HPDE6-E6E7 (cell line): ENCODE results near the gene KEL.

Experiments used
- DNase-seq: peaks from one replicate; pipeline ENCODE4 v3.0.0; 2011; ENCODE audit warnings: missing footprints; ENCODE audit errors: extremely low spot score

The KEL gene

GRCh38 chr7:142898377-142899170 lies 63.6 kb downstream of the KEL start:
- DNase-seq, result no peak

GRCh38 chr7:142897691-142898090 lies 64.5 kb downstream of the KEL start:
- no peak for DNase-seq

GRCh38 chr7:142896741-142897379 lies 65.3 kb downstream of the KEL start:
- DNase-seq, result no peak

- no peak for DNase-seq
These were observed 66.0 kb downstream of the KEL start for GRCh38 chr7:142896151-142896550.

GRCh38 chr7:142894985-142895593 lies 67.1 kb downstream of the KEL start:
- DNase-seq, result no peak

- no peak for DNase-seq
These were observed 67.8 kb downstream of the KEL start for GRCh38 chr7:142894112-142894984.

- DNase-seq, result no peak
These were observed 69.2 kb downstream of the KEL start for GRCh38 chr7:142892951-142893350.

GRCh38 chr7:142891490-142892082 lies 70.6 kb downstream of the KEL start:
- no peak for DNase-seq
